Measurements from ENCODE around the gene YDJC.

GRCh38 chr22:21652010-21652546 is 22.3 kb upstream of the YDJC start:
- TF ChIP-seq, protein P1, sequence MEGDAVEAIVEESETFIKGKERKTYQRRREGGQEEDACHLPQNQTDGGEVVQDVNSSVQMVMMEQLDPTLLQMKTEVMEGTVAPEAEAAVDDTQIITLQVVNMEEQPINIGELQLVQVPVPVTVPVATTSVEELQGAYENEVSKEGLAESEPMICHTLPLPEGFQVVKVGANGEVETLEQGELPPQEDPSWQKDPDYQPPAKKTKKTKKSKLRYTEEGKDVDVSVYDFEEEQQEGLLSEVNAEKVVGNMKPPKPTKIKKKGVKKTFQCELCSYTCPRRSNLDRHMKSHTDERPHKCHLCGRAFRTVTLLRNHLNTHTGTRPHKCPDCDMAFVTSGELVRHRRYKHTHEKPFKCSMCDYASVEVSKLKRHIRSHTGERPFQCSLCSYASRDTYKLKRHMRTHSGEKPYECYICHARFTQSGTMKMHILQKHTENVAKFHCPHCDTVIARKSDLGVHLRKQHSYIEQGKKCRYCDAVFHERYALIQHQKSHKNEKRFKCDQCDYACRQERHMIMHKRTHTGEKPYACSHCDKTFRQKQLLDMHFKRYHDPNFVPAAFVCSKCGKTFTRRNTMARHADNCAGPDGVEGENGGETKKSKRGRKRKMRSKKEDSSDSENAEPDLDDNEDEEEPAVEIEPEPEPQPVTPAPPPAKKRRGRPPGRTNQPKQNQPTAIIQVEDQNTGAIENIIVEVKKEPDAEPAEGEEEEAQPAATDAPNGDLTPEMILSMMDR (IDR thresholded peaks at IDR 0.05; ENCODE audit: borderline replicate concordance, extremely low read depth, low read length, poor library complexity, severe bottlenecking), result no peak
- TF ChIP-seq EZH2 (IDR thresholded peaks at IDR 0.05; ENCODE audit: borderline replicate concordance, low read depth, low read length, severe bottlenecking), result no peak
